GM18498 (cell line): Measurements from ENCODE around the gene CNNM3.

Experiments used
- ATAC-seq: cut with Tn5 transposase; IDR thresholded peaks from one replicate; pipeline ENCODE4 v1.9.1; 2021; ENCODE audit warnings: mild to moderate bottlenecking, moderate library complexity; ENCODE audit not compliant: unreplicated experiment

Gene CNNM3

DNA sequence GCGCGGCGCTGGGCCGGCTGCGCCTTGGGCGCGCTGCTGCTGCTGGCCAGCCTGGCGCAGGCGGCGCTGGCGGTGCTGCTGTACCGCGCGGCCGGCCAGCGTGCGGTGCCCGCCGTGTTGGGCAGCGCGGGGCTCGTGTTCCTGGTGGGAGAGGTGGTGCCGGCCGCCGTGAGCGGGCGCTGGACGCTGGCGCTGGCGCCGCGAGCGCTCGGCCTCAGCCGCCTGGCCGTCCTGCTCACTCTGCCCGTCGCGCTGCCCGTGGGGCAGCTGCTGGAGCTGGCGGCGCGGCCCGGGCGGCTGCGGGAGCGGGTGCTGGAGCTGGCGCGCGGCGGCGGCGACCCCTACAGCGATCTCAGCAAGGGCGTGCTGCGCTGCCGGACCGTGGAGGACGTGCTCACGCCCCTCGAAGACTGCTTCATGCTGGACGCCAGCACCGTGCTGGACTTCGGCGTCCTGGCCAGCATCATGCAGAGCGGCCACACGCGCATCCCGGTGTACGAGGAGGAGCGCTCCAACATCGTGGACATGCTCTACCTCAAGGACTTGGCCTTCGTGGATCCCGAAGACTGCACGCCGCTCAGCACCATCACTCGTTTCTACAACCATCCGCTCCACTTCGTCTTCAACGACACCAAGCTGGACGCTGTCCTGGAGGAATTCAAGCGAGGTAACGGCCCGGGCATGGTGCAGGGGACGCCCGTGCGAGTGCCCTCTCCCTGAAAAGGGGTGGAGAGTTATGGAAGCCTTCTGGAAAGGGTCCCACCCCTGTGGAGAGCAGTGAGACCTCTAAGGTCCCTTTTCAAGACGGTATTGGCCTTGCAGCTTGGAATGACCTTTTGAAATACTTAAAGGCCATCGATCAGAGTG, 1.0 kb downstream of the CNNM3 start:
- ATAC-seq, result peak; percentile 6

DNA sequence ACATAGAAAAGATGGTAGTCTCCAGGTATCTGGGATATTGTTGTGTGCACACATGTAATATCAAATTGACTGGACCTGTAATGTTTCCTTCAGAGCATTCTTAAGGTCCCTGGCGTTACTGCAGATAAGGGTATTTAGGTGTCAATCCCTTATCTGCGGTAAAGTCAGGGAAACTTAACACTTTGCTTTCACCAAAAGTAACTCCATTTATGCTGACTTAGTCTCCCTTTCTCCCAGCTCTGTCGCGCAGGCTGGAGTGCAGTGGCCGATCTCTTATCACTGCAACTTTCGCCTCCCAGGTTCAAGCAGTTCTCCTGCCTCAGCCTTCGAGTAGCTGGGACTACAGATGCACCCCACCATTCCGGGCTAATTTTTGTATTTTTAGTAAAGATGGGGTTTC, 1.8 kb downstream of the CNNM3 start:
- ATAC-seq, result no peak

DNA sequence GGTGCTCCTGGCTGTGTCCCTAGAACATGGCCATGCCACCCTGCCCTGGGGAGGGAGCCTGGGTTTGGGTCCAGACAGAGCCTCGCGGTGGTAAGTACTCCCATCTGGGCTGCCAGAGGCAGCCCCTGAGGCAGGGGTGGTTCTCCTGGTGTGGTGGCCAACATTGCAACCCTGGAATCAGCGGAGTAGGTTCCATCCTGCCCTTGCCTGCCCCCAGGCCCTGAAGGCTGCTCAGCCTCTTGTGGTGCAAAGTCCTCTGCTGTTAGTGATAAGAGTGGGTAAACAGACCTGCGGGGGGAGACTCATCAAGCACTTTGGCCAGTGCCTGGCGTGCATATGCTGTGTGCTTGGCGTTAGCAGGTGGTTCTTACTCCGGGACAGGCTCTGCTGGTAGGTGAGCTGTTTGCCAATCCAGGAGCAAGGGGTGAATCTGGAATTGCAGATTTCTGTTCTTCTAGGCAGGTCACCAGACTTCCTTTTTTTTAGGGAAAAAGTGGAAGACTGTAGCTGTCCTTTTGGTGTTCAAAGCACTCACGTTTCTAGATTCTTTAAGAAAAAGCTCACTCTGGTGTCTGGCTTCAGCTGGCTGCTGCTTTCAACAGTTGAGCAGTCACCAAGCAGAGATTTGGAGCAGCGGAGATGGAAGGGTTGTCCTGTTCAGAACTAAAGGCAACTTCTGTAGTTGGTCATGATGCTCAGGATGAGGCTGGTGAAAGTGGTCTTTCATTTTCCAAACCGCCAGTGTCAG, 3.2 kb downstream of the CNNM3 start:
- ATAC-seq, result no peak

DNA sequence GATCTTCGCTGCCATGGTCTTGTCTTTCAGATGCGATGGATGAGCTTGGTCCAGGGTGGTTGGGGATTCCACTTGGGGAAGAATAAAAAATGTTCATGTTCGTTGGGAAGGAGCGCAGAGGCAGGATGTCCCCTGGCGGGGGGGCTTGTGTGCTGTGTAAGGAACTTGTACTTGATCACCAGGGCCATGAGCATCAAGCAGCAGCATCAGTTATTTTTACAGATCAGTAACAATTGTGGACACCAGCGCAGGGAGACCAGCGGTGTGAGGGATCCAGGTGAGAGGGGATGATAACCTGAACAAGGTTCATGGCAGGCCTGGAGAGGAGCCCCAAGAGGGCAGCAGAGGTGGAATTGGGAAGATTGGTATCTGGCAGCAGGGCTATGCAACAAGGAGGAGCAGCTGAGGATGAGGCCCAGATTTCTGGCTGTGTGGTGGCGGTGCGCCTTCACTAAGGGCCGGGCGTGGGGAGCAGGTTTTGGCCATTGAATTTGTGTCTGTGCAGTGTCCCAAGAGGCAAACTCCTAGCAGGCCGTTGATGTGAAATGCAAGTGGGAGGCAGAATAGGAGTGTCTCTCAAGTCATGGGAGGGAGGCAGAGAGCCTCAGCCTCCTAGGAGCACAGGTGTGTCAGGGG, 3.9 kb downstream of the CNNM3 start:
- no peak for ATAC-seq

DNA sequence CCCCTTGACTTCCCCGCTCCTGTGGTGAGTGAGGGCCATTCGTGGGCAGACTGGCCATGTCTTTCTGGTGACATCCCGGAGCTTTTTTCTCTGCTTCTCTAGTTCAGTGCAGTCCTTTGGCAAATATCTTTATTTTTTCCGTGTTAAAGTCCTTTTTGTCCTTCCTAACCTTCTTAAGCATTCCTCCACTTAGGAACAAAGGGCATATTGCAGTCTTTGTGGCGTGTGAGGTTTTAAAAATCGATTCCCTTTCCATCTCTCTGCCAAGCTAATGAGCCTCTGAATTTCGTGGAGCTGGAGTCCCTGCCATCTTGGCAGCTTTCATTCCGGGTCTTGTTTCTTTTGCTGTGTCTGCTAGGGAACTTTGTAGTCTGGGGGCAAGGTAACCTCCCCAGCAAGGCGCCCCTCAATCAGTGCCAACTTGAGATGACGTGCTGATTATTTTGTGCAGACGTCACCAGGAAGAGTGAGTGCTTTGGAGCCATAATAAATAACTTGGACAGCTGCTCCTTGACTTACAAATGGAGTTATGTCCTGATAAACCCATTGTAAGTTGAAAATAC, 5.1 kb downstream of the CNNM3 start:
- ATAC-seq, result no peak

DNA sequence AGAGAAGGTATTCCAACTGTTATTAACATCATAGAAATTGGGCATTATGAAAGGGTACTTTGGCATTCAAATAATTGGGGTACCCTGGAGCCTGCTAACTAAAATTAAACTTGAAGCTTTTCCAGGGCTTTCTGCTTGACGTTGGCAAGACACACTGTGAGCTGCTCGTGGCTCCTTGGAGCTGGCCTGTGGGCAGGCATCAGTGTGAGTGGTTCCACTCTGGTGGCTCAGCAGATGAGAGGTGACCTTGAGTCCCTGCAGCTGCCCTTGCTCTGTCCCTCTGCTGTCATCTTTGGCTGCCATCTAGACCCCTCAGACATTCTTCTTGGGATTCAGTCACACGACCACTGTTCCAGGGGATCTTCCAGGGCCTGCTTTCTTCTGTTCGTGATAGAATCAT, 6.7 kb downstream of the CNNM3 start:
- ATAC-seq, result no peak

DNA sequence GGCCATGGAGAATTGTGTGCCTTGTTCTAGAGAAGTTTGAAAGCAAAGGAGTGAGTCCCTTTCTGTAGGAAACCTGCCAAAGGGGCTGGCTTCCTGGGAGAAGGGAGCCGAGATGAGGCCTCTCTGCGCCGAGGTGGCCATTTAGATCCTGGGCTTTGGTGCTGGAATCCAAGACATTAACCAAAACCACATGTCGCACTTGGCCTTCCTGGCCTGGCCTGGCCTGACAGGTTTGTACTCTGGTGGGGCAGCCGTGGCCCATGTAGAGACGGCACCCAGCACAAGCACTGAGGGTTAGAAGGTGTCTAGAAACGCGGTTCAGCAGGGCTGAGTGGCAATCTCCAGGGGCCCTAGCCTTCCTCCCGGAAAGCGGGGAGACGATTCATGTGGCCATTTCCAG, 7.1 kb downstream of the CNNM3 start:
- ATAC-seq, result no peak

DNA sequence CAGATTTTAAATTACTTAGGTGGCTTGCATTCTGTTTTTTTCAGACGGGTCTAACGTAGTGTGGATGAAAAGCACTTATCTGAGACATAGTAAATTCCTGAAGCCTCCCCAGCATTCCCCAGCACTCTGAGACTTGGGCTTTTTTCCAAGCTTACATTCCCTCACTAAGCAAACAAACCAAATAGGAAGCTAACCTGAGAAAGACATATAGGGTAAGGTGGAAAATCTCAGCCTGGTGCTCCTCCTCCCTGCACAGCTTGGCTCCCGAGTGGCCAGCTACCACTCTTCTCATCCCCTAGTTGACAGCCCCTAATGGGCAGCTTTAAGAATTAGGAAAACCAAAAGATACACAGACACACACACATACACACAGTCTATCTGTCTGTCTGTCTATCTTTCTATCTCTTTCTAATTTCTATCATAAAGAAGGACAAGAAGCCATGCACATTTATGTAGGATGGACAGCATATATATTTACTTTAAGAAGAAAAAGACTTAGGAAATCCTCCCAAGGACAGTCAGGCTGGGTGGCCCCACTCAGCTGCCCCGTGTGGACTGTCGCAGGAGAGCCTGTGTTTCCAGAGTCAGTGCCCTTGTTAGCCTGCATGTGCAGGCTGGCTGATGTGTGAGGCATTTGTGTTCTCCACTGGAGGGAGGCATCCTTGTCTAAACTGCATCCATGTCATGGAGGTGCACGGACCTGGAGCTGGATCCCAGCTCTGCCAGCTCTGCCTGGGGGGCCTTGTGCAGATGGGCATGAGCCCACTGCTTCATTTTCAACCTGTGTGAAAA, 8.2 kb downstream of the CNNM3 start:
- ATAC-seq, result no peak

DNA sequence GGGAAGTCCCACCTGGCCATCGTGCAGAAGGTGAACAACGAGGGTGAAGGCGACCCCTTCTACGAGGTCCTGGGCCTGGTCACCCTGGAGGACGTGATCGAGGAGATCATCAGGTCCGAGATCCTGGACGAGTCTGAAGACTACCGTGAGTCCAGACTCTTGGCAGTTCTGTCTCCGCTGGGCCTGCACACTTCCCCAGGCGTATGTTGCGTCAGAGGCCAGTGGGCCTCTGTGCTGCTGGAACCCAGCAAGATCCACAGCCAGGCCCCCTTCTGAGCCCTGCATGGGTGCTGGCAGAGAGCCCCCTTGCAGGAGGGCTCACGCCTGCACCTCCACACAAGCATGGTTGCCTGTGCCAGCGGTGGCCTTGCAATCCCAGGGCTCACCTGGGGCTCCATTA, 9.0 kb downstream of the CNNM3 start:
- ATAC-seq, result no peak

DNA sequence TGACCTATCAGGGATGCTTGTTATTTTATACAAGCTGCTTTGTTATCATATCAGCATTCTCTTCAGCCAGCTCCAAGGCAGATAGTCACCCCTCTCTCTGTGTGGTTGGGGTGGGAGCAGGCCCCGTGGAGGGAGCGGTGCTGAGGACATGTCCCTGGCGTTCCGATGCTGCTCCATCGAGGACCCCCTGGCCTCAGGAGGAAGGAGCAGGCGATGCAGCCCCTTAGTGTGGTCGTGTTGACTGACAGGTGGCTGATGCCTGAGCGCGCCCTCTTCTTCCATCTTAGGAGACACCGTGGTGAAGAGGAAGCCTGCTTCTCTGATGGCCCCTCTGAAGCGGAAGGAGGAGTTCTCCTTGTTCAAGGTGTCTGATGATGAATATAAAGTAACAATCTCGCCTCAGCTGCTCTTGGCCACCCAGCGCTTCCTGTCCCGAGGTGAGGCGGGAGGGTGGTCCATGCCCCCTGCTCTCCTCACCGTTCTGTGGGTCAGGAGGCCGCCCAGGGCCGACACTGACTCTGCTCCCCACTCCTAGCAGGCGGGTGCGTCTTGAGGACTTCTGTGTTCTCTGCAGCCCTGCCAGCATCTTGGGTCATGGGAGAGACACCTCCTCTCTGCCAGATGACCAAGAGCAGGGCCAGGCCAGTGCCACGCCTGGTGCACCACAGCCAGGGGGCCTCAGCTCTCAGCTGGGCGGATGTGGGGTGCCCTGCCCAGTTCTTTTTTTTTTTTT, 10.6 kb downstream of the CNNM3 start:
- no peak for ATAC-seq

DNA sequence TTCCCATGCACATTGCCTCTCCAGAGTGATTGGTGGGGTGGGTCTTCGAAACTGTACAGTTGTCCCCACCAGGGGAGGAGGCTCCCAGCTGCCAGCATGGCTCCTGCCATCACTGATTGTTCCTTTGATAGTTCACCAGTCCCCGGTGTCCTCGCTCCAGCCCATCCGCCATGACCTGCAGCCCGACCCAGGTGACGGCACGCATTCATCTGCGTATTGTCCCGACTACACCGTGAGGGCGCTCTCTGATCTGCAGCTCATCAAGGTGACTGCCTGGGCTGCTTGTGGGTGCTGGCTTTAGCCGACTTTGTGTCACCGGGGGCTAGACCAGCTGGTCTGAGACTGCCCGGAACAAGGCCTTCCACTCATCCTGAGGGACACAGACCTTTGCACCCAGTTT, 12.4 kb downstream of the CNNM3 start:
- ATAC-seq, result no peak

DNA sequence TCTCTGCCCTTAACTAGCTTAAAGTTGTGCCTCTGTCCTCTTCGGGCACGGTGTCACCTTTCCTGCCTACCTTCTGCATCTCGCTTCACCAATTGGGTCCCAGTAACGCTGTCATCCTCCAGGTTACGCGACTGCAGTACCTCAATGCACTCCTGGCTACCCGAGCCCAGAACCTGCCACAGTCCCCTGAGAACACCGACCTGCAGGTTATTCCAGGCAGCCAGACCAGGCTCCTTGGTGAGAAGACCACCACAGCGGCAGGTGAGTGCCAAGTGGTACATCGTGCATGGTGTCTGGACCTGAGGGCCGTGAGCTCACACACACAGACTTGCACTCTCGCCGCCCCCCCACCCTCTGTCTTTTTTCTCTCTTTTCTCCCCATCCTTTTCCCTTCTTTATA, 12.8 kb downstream of the CNNM3 start:
- no peak for ATAC-seq

DNA sequence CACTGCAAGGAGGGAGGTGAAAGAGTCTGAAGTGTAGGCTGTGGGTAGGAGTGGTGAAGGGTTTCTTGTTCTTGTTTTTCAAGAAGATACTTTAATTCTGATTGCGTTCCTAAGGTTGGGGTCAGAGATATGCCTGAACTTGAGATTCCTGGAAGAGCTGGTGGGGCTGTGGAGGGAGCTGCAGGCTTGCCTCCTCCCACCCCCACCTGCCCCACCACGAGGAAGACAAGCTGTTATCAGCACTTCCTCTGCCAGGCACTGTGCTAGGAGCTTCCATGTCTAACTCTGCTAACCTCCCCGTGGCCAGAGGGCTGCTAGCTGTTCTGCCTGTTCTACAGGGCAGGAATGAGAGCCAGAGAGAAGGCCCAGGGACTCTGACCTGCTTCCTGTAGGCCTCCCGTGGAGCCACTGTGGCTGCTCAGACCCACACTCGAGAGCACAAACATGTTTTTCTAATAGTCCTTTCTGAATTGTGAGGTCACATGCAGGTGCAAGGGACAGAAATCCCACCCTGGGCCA, 14.0 kb downstream of the CNNM3 start:
- no peak for ATAC-seq

DNA sequence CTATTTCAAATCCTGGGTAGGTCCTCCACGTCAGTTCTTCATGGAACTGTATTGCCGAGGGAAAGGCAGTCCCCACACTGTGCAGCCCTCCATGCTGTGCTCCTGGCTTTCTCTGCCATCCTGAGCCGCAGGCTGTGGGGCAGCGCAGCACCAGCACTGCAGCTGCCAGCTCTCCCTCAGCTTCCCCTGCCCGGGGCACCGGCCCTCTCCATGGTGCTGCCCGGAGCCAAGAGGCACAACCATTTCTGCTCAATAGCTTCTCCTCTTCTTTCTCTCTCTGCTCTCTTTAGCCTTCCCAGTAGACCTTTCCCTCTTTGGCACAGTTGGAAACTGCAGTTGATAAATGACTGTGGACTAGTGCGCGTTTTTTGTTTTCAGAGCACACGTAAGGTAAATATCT, 15.6 kb downstream of the CNNM3 start:
- no peak for ATAC-seq

DNA sequence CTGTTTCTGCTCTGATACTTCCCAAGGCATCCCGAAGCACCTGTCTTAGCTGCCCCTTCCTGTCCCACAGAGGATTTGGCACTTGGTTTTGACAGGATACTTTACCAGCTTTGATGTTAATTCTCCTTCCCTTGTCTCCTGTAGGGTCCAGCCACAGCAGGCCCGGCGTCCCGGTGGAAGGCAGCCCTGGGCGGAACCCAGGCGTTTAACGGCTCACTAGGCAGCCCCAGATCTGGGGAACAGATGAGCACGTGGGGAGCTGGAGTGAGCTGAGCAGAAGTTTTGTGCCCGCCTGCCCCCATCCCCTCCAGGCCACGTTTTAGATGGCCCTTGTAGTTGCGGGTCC, 16.3 kb downstream of the CNNM3 start:
- no peak for ATAC-seq

DNA sequence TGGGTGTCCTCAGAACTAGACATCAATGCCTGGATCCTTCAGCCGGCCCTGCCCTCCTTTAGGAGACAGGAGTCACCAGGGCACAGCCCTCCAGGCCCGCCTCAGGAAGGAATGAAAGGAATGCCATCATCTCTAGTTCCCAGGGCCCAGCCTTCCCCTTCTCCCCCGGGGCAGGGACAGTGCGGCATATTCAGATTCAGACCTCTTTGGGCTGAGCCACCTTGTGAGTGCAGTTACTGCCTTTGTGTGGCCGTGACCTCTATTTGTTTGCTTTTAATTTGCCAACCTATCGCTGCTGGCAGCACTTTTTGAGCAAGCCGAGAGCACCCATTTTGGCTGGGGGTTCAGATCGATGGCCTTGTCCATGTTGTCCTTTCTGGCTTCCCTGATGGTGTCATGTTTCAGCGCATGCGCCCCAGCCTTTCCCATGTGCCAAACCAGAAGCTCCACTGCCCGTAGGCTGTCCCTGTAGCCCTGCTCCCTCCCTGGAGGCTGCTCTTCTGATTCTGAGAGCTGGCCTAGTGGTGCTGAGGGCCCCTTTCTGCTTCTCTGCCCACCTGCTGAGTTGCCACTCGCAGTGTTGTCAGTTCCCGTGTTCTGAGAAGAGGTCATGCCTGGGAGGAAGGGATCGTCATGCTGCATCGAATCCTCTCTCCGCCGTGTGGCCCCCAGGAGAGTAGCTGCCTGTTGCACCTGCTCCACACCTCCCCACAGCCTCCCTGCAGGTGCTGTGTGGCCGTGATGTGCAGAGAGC, 16.9 kb downstream of the CNNM3 start:
- no peak for ATAC-seq

DNA sequence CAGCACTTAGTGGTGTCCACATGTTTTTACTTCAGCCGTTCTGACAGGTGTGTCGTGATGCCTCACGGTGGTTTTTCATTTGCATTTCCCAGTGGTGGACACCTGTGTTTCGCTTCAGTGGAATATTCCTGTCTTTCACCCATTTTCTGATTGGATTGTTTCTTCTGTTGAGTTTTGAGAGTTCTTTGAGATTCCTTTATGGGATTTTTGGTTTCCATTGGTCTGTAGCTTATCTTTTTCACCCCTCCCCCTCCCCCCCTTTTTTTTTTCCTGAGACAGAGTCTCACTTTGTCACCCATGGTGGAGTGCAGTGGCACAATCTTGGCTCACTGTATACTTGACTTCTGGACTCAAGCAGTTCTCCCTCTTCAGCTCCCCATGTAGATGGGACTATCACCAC, 19.8 kb downstream of the CNNM3 start:
- no peak for ATAC-seq

DNA sequence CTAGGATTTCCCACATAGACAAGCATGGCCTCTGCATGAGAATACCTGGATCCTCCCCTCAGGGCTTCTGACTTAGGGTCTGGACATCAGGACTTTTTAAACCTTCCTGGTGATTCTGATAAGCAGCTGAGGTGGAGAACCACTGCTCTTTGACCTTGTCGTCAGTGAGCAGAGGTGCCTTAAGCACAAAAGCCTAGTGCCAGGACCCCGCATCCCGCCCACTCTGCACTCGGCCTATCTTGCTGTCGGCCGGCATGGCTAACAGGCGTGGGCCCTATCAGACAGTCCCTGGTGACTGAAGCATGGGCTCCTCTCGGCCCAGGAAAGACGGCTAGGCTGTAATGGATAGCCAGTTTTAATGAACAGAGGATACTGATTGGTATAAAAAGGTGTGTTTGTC, 21.5 kb downstream of the CNNM3 start:
- ATAC-seq, result no peak
